Activated effector memory CD4-positive, alpha-beta T cell treated with Interleukin-2 at 50 U/mL for 16 hours (primary cell): ENCODE data around the gene KRTAP9-7.

Experiments used
- DNase-seq: peaks from one replicate; pipeline ENCODE4 v3.0.0-alpha.2; 2020

KRTAP9-7 gene

DNA sequence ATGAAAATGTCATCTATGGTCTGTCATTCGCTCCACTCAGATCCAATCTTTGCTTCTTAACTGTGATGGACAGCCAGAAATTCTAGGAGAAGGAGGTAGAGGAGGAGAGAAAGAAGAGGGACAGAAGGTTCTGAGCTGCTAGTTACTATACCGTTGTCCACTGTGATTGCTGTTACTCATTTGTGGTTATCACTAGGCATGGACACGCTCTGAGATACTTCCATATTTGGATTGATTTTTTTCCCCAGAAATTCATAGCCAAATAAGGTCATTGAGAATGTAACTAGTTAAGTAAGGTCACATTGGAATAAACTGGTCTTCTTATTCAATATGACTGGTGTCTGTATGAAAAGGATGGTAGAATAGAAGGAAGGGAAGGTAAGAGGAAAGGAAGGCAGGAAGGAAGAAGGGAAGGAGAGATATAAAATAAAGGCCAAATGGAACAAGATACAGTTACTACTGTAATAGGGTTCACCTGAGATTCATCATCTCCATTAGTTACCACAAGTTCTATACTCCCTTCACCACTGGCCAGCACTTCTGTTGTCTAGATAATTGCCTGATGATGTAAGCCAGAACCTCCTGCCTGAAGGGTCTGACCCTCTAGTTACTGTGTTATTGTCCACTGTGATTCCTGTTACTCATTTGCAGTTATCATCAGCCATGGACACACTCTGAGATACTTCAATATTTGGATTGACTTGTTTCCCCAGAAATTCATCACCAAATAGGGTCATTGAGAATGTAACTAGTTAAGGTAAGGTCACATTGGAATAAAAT, 2.9 kb downstream of the KRTAP9-7 start:
- DNase-seq = no peak

DNA sequence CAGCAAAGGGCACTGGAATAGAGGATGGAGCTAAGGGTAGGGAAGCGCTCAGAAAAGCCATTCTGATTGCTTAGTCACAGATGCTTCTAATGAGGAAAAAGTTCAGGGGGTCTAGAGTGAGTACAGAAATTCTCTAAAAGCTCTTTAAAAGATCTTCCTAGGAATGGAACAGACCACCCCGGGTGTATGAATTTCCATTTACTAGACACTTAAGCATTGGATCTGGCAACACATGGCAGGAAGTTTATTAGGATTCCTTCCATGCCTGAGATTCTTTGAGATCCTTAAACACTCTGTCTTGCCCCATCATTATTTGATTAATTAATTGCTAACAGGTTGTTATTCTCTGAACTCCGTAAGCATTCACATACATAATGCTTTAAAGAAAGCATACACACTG, 8.5 kb downstream of the KRTAP9-7 start:
- no peak for DNase-seq

DNA sequence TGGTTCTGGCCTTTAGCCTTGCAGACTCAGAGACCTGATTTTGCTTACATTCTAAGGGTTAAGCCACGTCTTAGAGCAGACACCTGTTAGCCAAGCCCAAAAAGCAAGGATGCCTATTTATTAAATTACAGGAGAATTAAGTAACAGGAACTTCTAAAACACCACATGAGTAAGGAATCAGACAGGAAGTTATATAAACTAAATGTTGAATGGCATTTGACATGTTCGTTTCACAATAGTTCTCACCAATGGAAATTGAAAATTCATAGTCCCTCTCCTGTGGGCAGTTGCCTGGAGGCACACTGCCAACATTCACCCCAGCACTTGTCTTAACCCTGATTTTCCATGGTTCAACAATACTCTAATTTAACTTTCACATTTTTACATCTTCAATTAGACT, 9.0 kb downstream of the KRTAP9-7 start:
- no peak for DNase-seq

DNA sequence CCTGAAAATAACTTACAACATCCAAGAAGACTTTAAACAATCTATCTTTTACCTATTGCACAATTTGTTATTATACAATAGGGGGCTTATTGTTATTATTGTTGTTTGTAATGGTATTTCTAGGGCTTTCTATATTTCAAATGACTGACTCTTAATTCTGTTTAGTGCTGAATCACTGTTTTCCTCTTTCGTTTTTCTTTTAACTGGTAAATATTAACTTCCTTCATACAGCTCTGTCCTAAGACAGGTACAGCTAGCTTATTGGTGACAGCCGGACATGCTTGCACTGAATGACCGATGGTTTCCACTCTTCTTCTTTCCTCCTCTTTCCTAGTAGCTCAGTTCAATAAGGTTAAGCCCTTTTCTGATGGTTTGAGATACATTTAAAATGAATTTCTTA, 11.6 kb downstream of the KRTAP9-7 start:
- no peak for DNase-seq

DNA sequence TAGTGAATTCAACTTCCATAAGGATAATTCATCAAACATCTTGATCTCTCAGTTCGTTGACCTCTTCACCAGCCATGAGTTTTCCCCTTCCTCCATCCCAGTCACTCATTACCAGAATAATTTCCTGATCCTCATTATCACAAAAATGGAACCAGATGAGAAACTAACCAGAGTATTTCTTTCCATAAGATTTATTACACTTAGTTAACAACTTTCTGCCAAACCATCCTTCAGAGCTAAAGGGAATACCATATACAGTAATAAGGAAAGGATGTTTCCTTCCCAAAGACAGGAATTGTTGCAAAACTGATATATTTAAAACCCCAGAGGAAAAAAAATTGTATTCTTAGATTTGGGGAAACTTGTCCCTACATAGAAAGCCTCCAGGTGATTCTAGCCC, 18.5 kb downstream of the KRTAP9-7 start:
- DNase-seq = no peak

DNA sequence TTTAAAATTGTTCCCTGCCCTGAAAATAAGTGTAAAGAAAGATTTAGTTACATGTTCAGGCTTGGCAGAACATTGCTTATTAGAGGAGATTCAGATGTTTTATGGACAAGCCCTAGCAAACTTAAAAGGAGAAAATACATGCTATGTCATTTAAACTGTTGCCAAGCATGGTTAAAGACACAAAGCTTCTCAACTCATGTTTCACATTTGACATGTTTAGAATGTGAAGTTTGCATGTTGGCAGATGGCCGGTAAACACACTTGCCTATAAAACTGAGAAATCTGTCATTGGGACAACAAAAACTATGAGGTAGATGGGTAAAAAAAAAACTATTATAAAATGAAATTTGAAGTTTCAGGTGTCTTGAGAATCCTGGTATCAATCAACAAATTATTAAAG, 21.3 kb downstream of the KRTAP9-7 start:
- no peak for DNase-seq

DNA sequence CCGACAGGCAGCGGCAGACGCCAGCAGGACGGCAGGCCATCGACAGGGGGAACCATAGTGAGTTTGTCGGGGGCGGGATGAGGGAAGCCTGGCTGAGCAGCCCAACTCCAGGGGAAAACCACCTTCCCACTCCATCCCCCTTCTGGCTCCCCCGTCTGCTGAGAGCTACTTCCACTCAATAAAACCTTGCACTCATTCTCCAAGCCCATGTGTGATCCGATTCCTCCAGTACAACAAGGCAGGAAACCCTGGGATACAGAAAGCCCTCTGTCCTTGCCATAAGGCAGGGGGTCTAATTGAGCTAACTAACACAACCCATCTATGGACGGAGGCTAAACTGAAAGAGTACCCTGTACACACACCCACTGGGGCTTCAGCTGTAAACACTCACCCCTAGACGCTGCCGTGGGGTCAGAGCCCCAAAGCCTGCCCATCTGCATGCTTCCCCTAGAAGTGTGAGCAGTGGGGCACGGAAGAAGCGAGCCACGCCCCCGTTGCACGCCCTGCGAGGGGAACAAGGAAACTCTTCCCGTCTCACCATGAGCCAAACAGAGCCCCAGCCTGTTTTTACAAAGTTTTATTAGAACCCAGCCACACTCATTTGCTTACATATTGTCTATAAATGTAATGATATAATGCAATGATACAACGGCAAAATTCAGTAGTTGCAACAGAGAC, 23.1 kb downstream of the KRTAP9-7 start:
- no peak for DNase-seq

DNA sequence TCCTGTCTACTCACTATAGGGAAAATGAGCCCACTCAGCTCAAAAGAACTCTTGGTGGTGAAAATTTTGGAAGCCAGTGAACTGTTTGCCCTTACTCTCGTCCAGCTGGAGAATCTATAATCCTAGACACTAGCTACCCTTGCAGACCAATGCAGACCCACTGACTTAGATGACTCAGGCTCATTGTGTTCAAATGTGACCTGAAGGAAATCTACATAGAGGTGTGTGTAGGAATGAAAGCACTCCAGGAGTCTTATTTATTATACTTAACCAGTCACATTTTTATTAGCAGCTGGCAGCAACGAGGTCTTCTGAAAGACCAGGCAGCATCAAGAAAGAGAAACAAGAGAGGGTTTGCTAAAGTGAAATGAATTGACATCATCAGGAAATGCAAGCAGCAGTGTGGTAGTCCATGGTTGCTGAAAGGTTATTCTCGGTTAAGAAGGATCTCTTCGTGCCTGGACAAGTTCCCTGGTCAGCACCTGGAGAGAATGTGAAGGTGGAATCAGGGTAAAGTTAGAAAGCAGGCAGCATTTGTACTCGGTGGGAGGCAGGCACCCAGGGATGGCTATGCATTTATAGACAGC, 25.8 kb downstream of the KRTAP9-7 start:
- DNase-seq = no peak

DNA sequence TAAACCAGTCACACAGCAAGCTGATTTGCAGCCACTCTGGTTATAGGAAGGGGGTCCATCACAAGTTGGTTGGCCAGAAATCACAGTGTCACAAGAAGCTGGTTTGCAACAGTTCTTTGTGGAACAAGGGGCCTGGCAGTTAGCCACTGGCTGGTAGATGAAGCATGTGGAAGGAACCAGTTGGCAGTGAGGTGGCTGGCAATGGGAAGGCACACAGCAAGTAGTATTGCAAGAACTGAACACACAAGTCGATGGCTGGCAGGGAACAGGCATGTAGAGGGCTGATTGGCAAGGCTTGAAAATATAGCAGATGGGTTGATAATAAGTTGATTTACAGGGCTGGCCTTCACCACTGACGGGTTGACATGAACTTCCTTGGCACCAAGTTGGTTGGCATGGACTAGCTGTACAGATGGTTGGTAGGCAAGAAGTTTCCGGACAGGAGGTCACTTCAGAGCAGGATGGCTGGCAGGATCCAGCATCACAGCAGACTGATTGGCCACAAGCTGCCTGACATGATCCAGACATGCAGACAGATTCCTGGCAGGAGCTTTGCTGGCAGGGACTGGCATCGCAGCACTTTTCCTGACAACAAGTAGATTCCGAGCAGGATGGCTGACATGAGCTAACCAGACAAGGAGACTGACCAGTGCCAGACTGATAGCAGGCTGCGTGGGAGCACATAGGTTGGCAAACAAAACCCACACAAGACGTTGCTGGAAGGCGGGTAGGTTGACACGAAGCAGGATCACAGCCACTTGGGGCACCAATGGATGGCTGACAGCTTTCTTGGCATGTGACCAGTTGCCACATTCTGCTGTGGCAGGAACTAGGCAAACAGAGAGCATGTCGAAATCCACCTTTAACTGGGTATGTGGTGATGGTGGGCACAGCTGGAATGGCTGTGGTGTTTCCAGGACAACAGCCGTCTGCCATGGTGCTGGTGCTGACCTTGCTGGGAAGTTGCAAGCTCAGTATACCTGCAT, 26.7 kb downstream of the KRTAP9-7 start, which contains the start of gene KRTAP29-1:
KRTAP29-1 (minus strand) TSS at position 936 of the 986 bp plus-strand sequence; CDS start at position 936, 0 bp downstream.
- no peak for DNase-seq

DNA sequence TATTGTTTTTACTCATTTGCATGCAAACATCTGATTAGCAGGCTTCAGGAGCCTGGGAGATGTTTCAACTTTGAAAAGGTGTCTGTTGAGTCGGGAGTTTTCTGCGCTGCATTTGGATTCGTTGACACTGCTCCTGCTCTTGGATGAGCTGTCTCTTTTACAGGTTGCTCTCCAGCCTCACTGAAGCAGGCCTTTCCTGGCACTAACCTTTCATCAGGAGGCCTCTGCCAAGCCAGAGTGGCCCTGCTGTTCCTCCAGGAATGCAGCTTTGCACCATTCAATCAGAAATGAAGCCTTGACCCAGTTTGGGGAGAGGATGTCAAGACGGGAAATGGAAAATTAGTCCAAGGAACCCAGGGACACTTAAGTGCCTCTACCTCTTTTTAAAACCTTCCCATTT, 27.5 kb downstream of the KRTAP9-7 start:
- no peak for DNase-seq

DNA sequence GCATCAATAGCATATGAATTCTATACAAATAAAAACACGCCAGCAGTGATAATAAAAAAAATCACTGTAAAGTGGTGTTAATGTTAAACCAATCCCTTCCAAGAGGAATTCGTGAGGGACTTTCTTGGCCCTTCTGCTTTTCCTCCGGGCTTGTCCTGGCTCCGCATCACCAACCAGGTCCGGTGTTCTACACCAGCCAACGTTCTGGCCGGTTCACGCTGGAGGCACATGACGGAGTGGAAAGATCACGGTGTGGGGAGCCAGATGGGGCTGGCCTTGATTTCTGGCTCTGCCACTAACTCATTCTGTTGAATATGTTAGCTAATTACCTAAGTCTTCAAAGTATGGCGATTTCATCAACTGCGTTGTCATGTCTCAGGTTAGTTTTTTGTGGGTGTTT, 28.6 kb downstream of the KRTAP9-7 start:
- no peak for DNase-seq

DNA sequence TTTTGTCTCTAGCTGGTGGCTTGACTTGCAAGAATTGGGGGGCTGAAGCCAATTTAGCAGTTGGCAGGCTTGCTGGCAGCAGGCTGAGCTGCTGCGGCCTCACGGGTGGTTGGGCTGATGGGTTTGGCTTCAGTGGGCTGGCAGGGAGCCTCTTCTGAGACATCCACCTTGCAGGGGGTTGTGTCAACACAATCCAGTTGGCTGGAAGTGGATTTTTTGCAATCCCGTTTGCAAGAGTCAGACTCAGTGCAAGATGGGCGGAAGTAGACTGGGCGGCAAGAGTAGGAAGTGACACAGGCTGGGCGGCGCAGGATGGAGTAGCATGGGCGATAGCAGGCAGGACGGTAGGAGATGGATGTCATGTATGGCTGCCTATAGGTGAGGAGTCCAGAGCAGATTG, 32.1 kb downstream of the KRTAP9-7 start:
- DNase-seq = no peak

DNA sequence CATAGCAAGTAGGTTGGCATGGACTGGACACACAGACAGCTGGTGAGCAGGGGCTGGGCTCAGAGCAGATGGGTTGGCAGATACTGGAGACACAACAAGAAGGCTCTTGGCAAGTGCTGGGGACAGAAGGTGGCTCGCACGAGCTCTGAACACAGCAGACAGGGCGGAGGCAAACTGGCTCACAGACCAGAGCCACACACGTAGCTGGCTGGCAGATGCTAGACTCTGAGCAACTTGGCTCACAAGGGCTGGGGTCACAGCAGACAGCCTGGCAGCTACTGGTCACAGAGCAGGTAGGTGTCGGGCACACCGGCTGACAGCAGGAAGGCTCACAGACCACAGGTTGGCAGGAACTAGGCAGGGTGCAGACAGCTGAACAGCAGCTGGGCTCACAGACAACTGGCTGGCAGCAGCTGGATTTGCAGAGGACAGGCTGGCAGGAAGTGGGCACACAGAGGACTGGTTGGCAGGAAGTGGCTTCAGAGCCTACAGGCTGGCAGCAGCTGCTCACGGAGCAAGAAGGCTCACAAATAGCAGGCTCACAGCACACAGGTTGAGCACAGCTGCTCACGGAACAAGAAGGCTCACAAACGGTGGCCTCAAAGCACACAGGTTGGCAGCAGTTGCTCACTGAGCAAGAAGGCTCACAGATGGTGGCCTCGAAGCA, 32.9 kb downstream of the KRTAP9-7 start:
- DNase-seq = peak; percentile 84

DNA sequence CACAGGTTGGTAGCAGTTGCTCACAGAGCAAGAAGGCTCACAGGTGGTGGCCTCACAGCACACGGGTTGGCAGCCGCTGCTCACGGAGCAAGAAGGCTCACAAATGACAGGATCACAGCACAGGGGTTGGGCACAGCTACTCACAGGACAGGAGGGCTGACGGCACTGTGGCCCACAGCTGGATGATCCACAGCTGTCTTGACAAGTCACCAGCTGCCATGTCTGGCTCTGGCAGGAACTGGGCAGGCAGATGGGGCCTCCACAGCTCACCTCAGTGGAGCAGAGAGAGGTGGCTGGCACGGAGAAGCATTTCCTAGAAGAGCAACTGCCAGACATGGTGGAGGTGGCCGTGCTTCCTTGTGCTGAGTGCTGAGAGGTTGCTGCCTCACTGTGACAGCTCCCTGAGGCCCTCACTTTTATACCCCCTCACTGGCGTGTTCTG, 33.4 kb downstream of the KRTAP9-7 start, which contains the start of gene KRTAP16-1:
KRTAP16-1 (minus strand) TSS at position 392 of the 442 bp plus-strand sequence; CDS start at position 336, 56 bp downstream.
- DNase-seq = peak; percentile 62

DNA sequence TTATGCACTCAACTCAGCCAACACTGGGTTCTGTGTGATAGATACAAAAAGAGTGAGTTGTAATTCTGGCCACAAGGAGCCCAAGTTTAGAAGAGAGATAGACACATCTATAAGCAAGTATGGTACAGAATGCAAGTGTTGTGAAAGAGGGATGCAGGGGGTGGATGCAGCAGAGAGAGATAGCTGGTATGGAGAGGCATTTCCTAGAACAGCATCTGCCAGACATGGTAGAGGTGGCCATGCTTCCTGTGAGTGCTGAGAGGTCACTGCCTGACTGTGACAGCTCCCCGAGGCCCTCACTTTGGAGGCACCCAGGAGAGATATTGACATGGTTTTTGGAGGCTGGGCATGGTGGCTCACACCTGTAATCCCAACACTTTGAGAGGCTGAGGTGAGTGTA, 35.6 kb downstream of the KRTAP9-7 start:
- DNase-seq = no peak

DNA sequence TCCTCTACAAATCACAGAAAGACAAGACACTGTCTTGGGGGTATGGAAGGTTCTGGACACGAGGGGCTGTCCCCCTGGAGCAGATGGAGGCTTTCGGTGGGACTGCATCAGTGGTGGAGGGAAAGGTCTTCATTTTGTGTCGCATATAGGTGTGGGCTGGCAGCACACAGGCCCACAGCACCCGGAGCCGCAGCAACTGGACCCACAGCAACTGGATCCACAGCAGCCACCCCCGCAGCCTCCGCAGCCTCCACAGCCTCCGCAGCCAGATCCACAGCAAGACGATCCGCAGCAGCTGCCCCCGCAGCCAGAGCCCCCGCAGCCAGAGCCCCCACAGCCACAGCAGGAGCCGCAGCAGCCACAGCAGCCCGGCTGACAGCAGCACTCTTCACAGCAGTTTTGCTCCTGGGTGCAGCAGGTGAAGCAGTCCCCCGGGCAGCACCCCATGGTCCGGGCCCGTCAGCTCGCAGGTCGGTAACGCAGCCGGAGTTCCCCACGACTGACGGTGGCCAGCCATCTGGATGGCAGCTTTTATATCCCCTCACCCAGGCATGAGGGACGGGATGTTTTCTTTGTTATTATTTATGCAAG, 39.8 kb downstream of the KRTAP9-7 start, which contains the start of gene KRTAP17-1:
KRTAP17-1 (minus strand) TSS at position 507 of the 591 bp plus-strand sequence; CDS start at position 447, 60 bp downstream.
- DNase-seq = no peak

DNA sequence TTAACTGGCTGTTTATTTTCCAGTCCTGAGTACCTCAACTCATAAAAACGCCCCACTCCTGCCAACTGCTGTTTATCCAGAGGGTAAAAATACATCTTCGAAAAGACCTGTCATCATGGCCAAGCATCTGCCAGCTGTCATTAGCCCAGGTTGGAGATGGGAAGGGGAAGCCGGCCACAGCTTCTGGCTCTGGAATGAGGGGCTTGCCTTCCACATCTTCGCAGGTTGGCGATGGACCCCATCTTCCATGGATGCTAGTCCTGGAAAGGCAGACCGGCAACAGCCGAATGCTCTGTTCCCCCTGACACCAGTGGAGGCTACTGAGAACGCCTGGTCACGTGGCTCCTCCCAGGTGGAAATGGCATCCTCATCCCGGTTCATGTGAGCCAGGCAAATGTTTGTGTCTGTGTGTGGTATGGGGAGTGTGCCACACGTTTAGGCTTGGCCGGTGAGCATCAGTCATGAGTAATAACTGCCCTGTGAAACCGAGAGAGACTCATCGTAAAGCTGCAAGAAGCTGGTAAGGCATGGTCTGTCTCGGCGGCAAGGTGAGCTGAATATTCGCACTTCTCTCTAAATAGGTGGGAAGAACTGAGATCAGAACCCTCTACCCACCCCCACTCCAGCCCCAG, 40.4 kb downstream of the KRTAP9-7 start:
- no peak for DNase-seq

DNA sequence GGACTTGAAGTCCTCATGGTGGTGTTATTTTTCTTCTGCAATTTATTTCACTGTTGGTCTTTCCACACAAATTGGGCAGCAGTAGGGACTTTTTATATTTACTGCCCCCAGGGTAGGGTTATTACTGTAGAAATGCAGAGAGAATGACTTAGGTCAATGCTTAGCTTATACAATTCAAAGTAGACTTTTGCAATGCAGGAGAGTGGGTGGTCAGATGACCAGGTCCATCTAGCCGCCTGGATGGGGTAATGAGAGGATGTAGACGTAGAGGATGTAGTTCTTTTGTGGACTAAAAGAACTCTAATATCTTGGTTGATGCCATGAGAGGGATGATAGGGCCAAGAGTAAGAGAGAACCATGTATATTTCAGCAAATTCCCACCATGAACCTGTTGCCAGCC, 42.7 kb downstream of the KRTAP9-7 start:
- no peak for DNase-seq

DNA sequence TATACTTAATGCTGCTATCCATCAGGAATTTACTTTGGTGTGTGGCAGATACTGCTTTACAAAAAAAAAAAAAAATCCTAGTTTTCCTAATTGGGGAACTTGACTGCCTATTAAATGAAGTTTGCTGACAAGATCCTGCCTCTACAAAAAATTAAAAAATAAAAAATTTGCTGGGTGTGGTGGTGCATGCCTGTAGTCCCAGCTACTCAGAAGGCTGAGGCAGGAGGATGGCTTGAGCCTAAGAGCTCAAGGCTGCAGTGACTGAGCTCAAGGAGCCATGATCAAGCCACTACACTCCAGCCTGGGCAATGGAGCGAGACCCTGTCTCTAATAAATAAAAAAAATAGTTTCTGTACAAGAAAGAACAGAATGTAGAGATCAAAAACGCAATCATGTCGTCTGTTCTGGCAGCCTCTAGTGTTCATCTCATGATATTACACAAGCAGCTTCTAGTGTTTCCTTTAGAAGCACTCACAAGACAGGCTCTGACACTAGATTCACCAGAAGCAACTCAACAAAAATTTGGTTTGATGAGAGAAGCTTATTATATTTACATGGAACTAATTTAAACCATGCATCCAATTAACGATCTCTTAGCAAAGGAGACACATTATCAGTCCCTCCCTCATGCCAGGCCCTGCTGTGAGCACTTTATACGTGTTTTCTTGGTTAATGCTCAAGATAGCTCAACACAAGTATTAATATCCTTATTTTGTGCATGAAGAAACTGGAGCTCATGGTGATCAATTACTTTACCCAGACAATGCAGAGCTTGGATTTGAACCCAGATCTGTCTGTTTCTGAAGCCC, 46.8 kb downstream of the KRTAP9-7 start:
- no peak for DNase-seq
